Measurements from ENCODE around the gene TSC22D2.

DNA sequence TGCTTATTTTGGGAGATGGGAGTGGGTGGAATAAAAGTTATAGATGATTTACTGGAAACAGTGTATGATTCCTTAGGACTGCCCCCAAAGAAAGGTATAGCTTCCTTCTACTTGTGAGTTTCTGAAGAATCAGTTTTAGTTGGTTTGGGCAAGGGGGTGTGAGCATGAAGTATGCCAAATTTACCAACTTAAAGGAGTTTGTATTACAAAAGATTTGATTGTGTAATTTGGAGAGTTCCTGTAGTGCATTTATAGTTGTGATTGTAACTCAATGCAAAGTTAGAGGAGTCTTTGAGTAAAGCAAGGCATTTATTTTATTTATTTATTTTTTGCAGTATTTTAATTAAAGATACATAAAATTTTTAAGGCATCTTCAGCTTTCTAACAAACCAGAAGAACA is 42.8 kb downstream of the TSC22D2 start:
- TF ChIP-seq, protein P1, sequence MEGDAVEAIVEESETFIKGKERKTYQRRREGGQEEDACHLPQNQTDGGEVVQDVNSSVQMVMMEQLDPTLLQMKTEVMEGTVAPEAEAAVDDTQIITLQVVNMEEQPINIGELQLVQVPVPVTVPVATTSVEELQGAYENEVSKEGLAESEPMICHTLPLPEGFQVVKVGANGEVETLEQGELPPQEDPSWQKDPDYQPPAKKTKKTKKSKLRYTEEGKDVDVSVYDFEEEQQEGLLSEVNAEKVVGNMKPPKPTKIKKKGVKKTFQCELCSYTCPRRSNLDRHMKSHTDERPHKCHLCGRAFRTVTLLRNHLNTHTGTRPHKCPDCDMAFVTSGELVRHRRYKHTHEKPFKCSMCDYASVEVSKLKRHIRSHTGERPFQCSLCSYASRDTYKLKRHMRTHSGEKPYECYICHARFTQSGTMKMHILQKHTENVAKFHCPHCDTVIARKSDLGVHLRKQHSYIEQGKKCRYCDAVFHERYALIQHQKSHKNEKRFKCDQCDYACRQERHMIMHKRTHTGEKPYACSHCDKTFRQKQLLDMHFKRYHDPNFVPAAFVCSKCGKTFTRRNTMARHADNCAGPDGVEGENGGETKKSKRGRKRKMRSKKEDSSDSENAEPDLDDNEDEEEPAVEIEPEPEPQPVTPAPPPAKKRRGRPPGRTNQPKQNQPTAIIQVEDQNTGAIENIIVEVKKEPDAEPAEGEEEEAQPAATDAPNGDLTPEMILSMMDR (IDR thresholded peaks at IDR 0.05), result no peak
- no peak for TF ChIP-seq POLR2A (IDR thresholded peaks at IDR 0.05)
